B cell (primary cell): ENCODE measurements around the gene RIOK1. TPM values are rescaled to one million over a fixed set of nuclear protein-coding genes. Genes with fewer than 3 reads are reported as not detected.

Experiments used
- ATAC-seq: fragments of 200-7000 bp; cut with Tn5 transposase; one replicate; pipeline ENCODE4 v1.10.0; 2021; ENCODE audit warnings: low read depth, mild to moderate bottlenecking, moderate number of reproducible peaks, moderate library complexity
- CTCF ChIA-PET: fragments of 350-600 bp; sonication (Branson Sonifier 250); formaldehyde crosslinking; loops from one replicate; lab custom pipeline; 2021; ENCODE audit warnings: antibody characterized with exemption, inconsistent platforms; lab: Charles Lee
- POLR2A ChIA-PET: fragments of 350-600 bp; sonication (Branson Sonifier 250); formaldehyde crosslinking; loops from one replicate; lab custom pipeline; 2021; ENCODE audit warnings: antibody characterized with exemption; lab: Charles Lee
- DNase-seq: peaks from one replicate; pipeline ENCODE4 v3.0.0; 2013
- H2AFZ ChIP-seq: 2 replicates; pipeline ENCODE4 v1.6.1; 2012; ENCODE audit warnings: mild to moderate bottlenecking, low read depth, low read length; ENCODE audit not compliant: insufficient read depth, poor library complexity, severe bottlenecking
- H3K27ac ChIP-seq, 2 donors: 1 replicate in 1 of 2; 2 replicates in 1 of 2; pipeline ENCODE4 v1.5.1; 2012 to 2013; ENCODE audit warnings: low read length in 2 of 2, mild to moderate bottlenecking in 2 of 2, moderate library complexity in 1 of 2
- H3K27me3 ChIP-seq, 4 experiments: fragments of 200-600 bp in 1 of 4; sonication (generic) in 1 of 4; replicated peaks in 1 of 4; 1 replicate in 2 of 4; 2 replicates in 2 of 4; pipeline versions ENCODE4 v1.6.1 to v1.7.0; 2013 to 2016; ENCODE audit warnings: low read length in 3 of 4, mild to moderate bottlenecking in 2 of 4, mixed read lengths in 1 of 4, moderate library complexity in 1 of 4; ENCODE audit not compliant: insufficient read depth in 4 of 4, control insufficient read depth in 3 of 4; ENCODE audit errors: control extremely low read depth in 1 of 4
- H3K36me3 ChIP-seq, 2 experiments: replicated peaks in 1 of 2; 1 replicate in 1 of 2; 2 replicates in 1 of 2; pipeline versions ENCODE4 v1.6.1 to v1.7.1; 2013; ENCODE audit warnings: low read length in 1 of 2; ENCODE audit not compliant: insufficient read depth in 2 of 2, control insufficient read depth in 1 of 2; ENCODE audit errors: control extremely low read depth in 1 of 2, extremely low read depth in 1 of 2
- H3K4me1 ChIP-seq, 2 donors: fragments of 200-600 bp in 1 of 2; sonication (generic) in 1 of 2; 1 replicate in 1 of 2; 2 replicates in 1 of 2; pipeline versions ENCODE4 v1.5.1 to v1.6.1; 2013 to 2017; ENCODE audit warnings: low read length in 2 of 2; ENCODE audit not compliant: control insufficient read depth in 2 of 2, insufficient read depth in 2 of 2
- H3K4me2 ChIP-seq: replicated peaks from 2 replicates; pipeline ENCODE3; 2012; ENCODE audit warnings: mild to moderate bottlenecking, low read depth, low read length; ENCODE audit not compliant: poor library complexity, severe bottlenecking
- H3K4me3 ChIP-seq, 5 experiments: fragments of 200-600 bp in 1 of 5; sonication (generic) in 1 of 5; 1 replicate in 3 of 5; 2 replicates in 2 of 5; pipeline versions ENCODE4 v1.5.1 to v1.7.0; 2011 to 2016; ENCODE audit warnings: low read length in 4 of 5, mild to moderate bottlenecking in 4 of 5, low read depth in 2 of 5, control low read depth in 1 of 5, moderate library complexity in 1 of 5; ENCODE audit not compliant: insufficient read depth in 1 of 5; ENCODE audit errors: control extremely low read depth in 1 of 5, extremely low read depth in 1 of 5
- H3K79me2 ChIP-seq: fragments of 200-600 bp; sonication (generic); one replicate; pipeline ENCODE4 v1.6.0; 2016; ENCODE audit warnings: low read length; ENCODE audit not compliant: control insufficient read depth, insufficient read depth
- H3K9ac ChIP-seq: fragments of 200-600 bp; sonication (generic); 2 replicates; pipeline ENCODE4 v1.6.1; 2017; ENCODE audit warnings: mild to moderate bottlenecking, low read length, moderate library complexity
- H3K9me3 ChIP-seq, 3 donors: one replicate each; pipeline versions ENCODE4 v1.6.1 to v1.7.1; 2013; ENCODE audit warnings: low read length in 2 of 3; ENCODE audit not compliant: control insufficient read depth in 2 of 3, insufficient read depth in 1 of 3; ENCODE audit errors: control extremely low read depth in 1 of 3
- H4K20me1 ChIP-seq: 2 replicates; pipeline ENCODE4 v1.6.0; 2012; ENCODE audit warnings: mild to moderate bottlenecking, low read length; ENCODE audit not compliant: insufficient read depth, control insufficient read depth, poor library complexity, severe bottlenecking
- H3K27ac Mint-ChIP-seq: one replicate; pipeline ENCODE4 v1.8.0; 2021; ENCODE audit warnings: mixed read lengths
- H3K27me3 Mint-ChIP-seq: one replicate; pipeline ENCODE4 v1.8.0; 2021; ENCODE audit warnings: mixed read lengths
- H3K4me1 Mint-ChIP-seq: one replicate; pipeline ENCODE4 v1.8.0; 2021; ENCODE audit warnings: mixed read lengths
- H3K4me3 Mint-ChIP-seq: one replicate; pipeline ENCODE4 v1.8.0; 2021; ENCODE audit warnings: mixed read lengths
- H3K9me3 Mint-ChIP-seq: one replicate; pipeline ENCODE4 v1.8.0; 2022; ENCODE audit warnings: mixed read lengths; ENCODE audit not compliant: insufficient read depth
- EZH2 ChIP-seq: IDR thresholded peaks from 2 replicates; pipeline ENCODE4 v1.6.1; 2012; ENCODE audit warnings: borderline replicate concordance, low read depth, mild to moderate bottlenecking, moderate library complexity, low read length; ENCODE audit not compliant: insufficient read depth, poor library complexity, severe bottlenecking
- WGBS: methylation state at CpG from one replicate; pipeline ENCODE4 v1.1.5; 2013; ENCODE audit warnings: missing lambda C conversion rate; ENCODE audit not compliant: insufficient coverage; 5-methylcytosine and 5-hydroxymethylcytosine counted together
- intact Hi-C: fragments of 100-400 bp; cut with micrococcal nuclease; formaldehyde crosslinking; loops from one replicate; pipeline ENCODE4 v1.10.0; 2022
- polyA plus RNA-seq: library from polyadenylated mRNA; depleted of rRNA; stranded (reverse); fragments of >200 nt; gene quantifications from 2 replicates; pipeline ENCODE4 v1.2.3, GENCODE V29; 2012
- total RNA-seq, 2 donors: library from RNA; stranded (reverse); fragments of 120-200 nt in 1 of 2; gene quantifications; 1 replicate in 1 of 2; 2 replicates in 1 of 2; pipeline versions ENCODE4 v1.2.3 to v1.2.4, GENCODE V29; 2013 to 2022
- TF ChIP-seq, protein P1 (sequence below): fragments of 200-600 bp; IDR thresholded peaks from one replicate; pipeline ENCODE4 v1.8.0; 2022; ENCODE audit warnings: antibody characterized with exemption, mild to moderate bottlenecking

RIOK1 gene
- total and polyA plus RNA-seq, 2 donors (not counting 1 experiment from before 2014, with no cell fraction given), result 13.9 to 25.9 TPM

DNA sequence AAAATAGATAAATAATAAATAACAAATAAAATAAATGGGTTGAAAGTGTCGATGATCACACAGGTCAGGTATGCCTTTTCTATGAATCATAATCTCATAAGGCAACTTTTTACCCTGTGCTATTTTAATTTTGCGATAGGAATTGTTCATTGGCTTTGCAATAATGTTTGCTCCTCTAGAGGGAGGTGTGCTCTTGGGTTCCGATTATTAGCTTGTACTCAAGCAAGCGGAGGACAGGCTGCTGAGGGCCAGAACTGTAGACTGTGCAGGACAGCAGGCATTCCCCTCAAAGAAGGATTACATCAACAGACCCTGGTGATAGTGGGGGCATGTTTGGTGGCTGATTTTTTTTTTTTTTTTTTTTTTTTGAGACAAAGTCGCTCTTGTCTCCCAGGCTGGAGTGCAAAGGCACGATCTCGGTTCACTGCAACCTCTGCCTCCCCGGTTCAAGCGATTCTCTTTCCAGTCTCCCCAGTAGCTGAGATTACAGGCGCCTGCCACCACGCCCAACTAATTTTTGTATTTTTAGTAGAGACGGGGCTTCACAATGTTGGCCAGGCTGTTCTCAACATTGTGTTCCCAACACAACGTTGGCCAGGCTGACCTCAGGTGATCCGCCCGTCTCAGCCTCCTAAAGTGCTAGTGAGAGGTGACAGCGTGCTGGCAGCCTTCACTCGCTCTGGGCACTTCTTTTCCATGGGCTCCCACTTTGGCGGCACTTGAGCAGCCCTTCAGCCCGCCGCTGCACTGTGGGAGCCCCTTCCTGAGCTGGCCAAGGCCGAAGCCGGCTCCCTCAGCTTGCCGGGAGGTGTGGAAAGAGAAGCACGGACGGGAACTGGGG, 35.6 kb downstream of the RIOK1 start:
- peak; percentile 38 for DNase-seq
- POLR2A ChIA-PET, result interaction anchor here (0.7 kb wide), 1 partner anchor 321 kb away, joined by 6 read pairs; no protein-coding TSS in a partner anchor
- intact Hi-C loops, result no loop called here

More for the DNA sequence above, 35.6 kb downstream of the RIOK1 start:
- H3K9me3 ChIP-seq, result no peaks in the 10 kb centered on the region
- H3K36me3 ChIP-seq, result peaks cover 0 to 3% of the 10 kb centered on the region in 2 experiments
- no peaks in the 10 kb centered on the region for H3K9me3 Mint-ChIP-seq
- no peak overlapping the region for H2AFZ ChIP-seq
- H3K27ac Mint-ChIP-seq, result no peak overlapping the region
- H4K20me1 ChIP-seq, result no peaks in the 10 kb centered on the region
- no peaks in the 10 kb centered on the region for H3K79me2 ChIP-seq
- ATAC-seq, result no peak
- CTCF ChIA-PET, result interaction anchor here (0.7 to 0.8 kb wide), 2 partner anchors 112 to 178 kb away, joined by 3 to 4 read pairs; no protein-coding TSS in a partner anchor
- no peak overlapping the region for H3K4me3 Mint-ChIP-seq
- H3K27me3 ChIP-seq, result no peaks in the 10 kb centered on the region
- no peaks in the 10 kb centered on the region for H3K27me3 Mint-ChIP-seq
- no peak overlapping the region for H3K4me3 ChIP-seq
- H3K4me1 ChIP-seq, result no peaks in the 10 kb centered on the region
- H3K4me2 ChIP-seq, result no peak overlapping the region
- no peaks in the 10 kb centered on the region for H3K4me1 Mint-ChIP-seq
- WGBS, result 90% methylated on average over 24 of the region's 25 CpGs
- H3K27ac ChIP-seq, result no peak overlapping the region
- no peak overlapping the region for H3K9ac ChIP-seq
- no peak for TF ChIP-seq EZH2
- TF ChIP-seq, protein P1, sequence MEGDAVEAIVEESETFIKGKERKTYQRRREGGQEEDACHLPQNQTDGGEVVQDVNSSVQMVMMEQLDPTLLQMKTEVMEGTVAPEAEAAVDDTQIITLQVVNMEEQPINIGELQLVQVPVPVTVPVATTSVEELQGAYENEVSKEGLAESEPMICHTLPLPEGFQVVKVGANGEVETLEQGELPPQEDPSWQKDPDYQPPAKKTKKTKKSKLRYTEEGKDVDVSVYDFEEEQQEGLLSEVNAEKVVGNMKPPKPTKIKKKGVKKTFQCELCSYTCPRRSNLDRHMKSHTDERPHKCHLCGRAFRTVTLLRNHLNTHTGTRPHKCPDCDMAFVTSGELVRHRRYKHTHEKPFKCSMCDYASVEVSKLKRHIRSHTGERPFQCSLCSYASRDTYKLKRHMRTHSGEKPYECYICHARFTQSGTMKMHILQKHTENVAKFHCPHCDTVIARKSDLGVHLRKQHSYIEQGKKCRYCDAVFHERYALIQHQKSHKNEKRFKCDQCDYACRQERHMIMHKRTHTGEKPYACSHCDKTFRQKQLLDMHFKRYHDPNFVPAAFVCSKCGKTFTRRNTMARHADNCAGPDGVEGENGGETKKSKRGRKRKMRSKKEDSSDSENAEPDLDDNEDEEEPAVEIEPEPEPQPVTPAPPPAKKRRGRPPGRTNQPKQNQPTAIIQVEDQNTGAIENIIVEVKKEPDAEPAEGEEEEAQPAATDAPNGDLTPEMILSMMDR, result no peak
